Dendritic cell treated with granulocyte-macrophage colony-stimulating factor and Interleukin-4, amounts not matched to agents 40 ng/mL and 50 ng/mL, for 4 days (primary cell): ENCODE measurements around the gene AFTPH.

Experiments
- H3K27ac Mint-ChIP-seq: one replicate; pipeline ENCODE4 v1.8.0; 2022; ENCODE audit warnings: mild to moderate bottlenecking, mixed read lengths
- H3K27me3 Mint-ChIP-seq: one replicate; pipeline ENCODE4 v1.8.0; 2022; ENCODE audit warnings: mild to moderate bottlenecking, mixed read lengths
- H3K36me3 Mint-ChIP-seq: one replicate; pipeline ENCODE4 v1.8.0; 2022; ENCODE audit warnings: low read depth, mixed read lengths
- H3K4me1 Mint-ChIP-seq: one replicate; pipeline ENCODE4 v1.8.0; 2022; ENCODE audit warnings: low read depth, mixed read lengths
- H3K4me3 Mint-ChIP-seq: one replicate; pipeline ENCODE4 v1.8.0; 2022; ENCODE audit warnings: mild to moderate bottlenecking, moderate library complexity, mixed read lengths
- H3K9me3 Mint-ChIP-seq: one replicate; pipeline ENCODE4 v1.8.0; 2022; ENCODE audit warnings: mixed read lengths
- intact Hi-C: fragments of 100-400 bp; cut with micrococcal nuclease; formaldehyde crosslinking; loops from one replicate; pipeline ENCODE4 v1.15.0; 2022

Gene AFTPH

GRCh38 chr2:64608867-64609226, 84.7 kb downstream of the AFTPH start:
- H3K4me1 Mint-ChIP-seq: peaks cover 28% of the 10 kb centered on the region
- peak overlapping the region; percentile 95 for H3K27ac Mint-ChIP-seq
- intact Hi-C loops: loop anchor here (2.0 kb wide), 1 partner anchor 36 kb away; no protein-coding TSS in a partner anchor

DNA sequence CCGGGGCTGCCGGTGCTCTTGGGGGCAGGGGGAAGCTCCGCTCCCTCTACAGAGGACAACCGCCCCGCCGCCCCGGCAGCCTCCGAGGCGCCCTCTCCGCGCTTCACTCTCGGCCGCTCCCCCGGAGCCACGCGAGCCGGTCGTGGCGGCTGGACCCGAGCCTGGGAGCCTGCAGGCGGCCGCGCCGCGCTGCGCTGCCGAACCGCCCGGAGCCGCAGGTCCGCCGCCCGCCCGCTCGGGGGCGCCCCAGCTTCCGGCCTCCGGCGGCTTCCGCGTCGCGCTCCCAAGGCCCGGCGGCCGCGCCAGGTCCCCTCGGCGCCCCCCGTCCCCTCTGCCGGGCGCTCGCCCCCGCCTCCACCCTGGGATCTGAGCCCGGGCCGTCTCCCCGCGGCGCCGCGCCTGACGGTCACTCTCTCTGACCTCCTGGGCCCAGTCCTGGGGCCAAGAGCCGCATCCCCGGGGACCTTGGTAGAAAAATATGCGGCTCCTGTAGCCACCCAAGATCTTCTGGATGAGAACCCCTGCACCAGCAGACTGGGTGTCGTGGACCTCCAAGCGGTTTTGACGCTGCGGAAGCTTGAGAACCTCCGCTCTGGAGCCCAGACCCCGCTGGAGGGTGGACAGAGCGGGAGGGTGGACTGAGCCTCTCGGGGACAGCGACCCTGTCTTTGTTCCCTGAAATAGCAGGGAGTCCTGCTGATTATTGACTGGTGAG, 85.3 kb downstream of the AFTPH start:
- Mint-ChIP-seq H3K4me1 (peaks cover 28% of the 10 kb centered on the region), H3K36me3 (no peaks in the 10 kb centered on the region), H3K27ac (peak overlapping the region; percentile 95), H3K9me3 (peaks cover 3% of the 10 kb centered on the region), H3K4me3 (peak overlapping the region; percentile 85), H3K27me3 (peaks cover 8% of the 10 kb centered on the region)
- intact Hi-C loops: loop anchor here (2.0 kb wide), 1 partner anchor 35 kb away; no protein-coding TSS in a partner anchor

More at GRCh38 chr2:64608867-64609226, 84.7 kb downstream of the AFTPH start:
- Mint-ChIP-seq H3K27me3 (peaks cover 9% of the 10 kb centered on the region), H3K4me3 (peak overlapping the region; percentile 78), H3K36me3 (no peaks in the 10 kb centered on the region), H3K9me3 (peaks cover 8% of the 10 kb centered on the region)

DNA sequence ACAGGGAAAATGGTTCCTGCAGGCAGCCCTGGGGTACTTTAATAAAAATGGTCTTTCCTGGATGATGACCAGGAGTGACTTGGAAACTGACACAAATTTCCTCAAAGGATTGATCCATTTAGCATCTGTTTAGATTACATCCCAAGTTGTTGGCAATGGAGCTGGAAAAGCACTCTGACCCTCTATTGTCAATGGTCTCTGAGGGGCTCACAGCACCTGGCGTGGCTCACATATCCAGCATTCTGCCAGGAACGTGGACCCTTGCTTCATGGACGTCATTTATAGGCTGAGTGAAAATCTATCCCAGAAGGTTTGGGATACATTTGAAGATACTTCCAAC, 85.8 kb downstream of the AFTPH start:
- Mint-ChIP-seq H3K27ac (peak overlapping the region; percentile 95), H3K36me3 (no peaks in the 10 kb centered on the region)

GRCh38 chr2:64610316-64610855, 86.3 kb downstream of the AFTPH start:
- intact Hi-C loops: no loop called here
- H3K27ac Mint-ChIP-seq: no peak overlapping the region
- H3K36me3 Mint-ChIP-seq: no peaks in the 10 kb centered on the region
- H3K27me3 Mint-ChIP-seq: peaks cover 7% of the 10 kb centered on the region
- no peaks in the 10 kb centered on the region for H3K9me3 Mint-ChIP-seq
- H3K4me3 Mint-ChIP-seq: no peak overlapping the region
- H3K4me1 Mint-ChIP-seq: peaks cover 28% of the 10 kb centered on the region

More for the DNA sequence above, 85.8 kb downstream of the AFTPH start:
- intact Hi-C loops: loop anchor here (2.0 kb wide), 1 partner anchor 35 kb away; no protein-coding TSS in a partner anchor
- Mint-ChIP-seq H3K9me3 (no peaks in the 10 kb centered on the region), H3K27me3 (peaks cover 7% of the 10 kb centered on the region), H3K4me3 (peak overlapping the region; percentile 85), H3K4me1 (peaks cover 28% of the 10 kb centered on the region)

DNA sequence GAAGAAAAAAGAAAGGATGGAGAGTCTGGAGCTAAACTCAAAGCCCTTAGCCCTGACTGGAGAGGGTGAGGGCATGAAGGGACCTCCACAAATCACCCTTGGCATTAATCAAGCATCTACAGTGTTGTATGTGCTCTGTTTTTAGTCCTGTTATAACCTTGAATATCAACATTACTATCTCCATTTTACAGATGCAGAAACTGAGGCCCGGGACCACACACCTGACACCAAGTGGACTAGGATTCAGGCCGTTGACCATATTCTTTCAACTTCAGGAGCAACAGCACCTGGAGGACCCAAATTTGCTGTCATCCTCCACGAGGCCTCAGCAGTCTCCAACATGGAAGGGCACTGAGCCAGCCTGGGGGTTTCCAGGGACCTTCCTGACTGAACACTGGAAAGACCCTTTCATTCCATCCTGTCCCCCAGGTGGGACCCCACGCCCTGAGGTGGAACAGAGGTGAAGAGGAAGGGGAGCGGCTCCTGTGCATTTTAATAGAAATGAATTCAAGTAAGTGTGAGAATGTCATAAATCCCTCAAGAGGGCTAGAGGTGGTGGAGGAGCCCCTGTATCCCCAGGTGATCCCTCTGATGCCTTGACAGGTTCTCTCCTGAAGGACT, 88.6 kb downstream of the AFTPH start:
- Mint-ChIP-seq H3K27ac (no peak overlapping the region), H3K4me3 (no peak overlapping the region), H3K4me1 (peaks cover 20% of the 10 kb centered on the region), H3K9me3 (no peaks in the 10 kb centered on the region), H3K27me3 (peaks cover 7% of the 10 kb centered on the region), H3K36me3 (no peaks in the 10 kb centered on the region)
- intact Hi-C loops: no loop called here

DNA sequence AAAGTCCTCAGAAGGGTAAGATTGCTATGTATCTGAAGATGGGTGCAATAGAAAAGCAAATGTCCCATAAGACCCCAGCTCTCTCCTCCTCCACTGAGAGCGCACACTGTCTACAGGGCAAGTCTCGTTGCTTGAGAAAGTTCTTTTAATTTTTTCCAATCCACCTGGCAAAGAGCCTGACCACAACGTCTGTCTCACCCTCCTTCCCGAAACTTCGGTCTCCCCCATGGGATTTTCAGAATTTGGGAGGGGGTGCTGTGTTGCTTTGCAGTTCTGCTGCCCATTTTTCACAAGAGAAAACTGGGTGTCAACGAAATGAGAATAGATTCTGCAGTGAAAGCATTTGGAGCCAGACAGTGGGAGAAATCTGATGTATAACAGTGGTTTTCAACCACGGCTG, 89.1 kb downstream of the AFTPH start:
- Mint-ChIP-seq H3K27me3 (peaks cover 7% of the 10 kb centered on the region), H3K4me1 (peaks cover 20% of the 10 kb centered on the region), H3K4me3 (no peak overlapping the region), H3K36me3 (no peaks in the 10 kb centered on the region), H3K27ac (no peak overlapping the region), H3K9me3 (no peaks in the 10 kb centered on the region)
- intact Hi-C loops: no loop called here

DNA sequence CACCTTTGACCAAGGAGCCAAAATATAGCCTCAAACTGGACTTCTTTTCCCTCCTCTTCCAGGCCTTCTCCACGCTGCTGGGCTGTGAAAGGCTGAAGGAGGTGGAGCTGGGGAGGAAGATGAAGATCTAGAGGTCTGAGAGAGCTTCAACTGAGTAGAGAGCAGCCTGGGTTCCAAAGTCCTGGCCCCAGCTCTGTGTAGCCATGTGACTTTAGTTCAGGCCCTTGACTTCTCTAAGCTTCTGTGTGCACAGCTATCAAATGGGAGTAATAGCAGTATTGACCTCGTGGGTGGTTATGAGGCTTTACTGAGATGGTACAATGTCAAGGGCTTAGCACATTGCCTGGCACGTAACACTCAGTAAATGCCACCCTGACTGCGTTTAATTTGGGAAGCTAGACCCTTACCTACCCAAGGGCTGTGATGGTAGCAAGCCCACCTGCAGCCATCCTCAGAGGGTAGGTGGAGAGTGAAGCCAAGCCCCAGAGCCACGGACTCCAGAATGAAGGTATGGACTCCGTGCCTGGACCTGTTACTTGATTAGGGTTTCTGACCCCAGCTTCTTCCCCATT, 91.2 kb downstream of the AFTPH start:
- Mint-ChIP-seq H3K4me3 (no peak overlapping the region), H3K36me3 (no peaks in the 10 kb centered on the region), H3K27ac (no peak overlapping the region), H3K9me3 (no peaks in the 10 kb centered on the region), H3K27me3 (peaks cover 7% of the 10 kb centered on the region), H3K4me1 (peaks cover 14% of the 10 kb centered on the region)
- intact Hi-C loops: no loop called here

DNA sequence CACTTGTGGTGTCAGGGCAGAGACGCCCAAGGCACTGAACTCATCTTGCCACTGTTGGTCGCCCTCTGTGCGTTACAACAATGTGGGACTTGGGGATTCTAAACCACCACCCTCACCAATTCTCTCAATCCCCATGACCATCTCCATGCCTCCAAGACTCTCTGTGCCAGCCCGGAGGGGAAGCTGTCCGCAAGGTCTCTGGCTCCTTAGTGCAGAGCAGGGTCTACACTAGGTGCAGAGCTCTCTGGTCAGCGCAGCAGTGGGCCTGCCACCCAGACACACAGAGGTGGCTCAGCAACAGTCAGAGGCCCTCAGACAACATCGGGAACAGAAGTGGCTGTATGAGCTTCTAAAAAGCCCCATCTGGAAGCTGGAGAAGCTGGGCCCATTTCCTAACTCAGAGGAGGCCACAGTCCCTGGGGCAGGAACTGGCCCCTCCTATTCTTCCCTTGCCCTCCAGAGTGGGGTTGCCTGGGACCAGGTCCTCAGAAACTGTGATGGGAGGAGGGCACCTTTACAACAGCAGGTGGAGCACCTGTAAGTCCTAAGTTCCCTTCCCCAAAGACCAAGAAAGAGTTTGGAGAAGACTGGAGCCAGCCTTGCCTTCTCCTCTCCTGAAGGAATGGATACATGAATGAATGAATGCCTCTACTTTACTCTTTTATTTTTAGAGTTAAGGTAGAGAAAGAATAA, 91.9 kb downstream of the AFTPH start:
- intact Hi-C loops: no loop called here
- Mint-ChIP-seq H3K4me3 (no peak overlapping the region), H3K27me3 (peaks cover 6% of the 10 kb centered on the region), H3K27ac (no peak overlapping the region), H3K9me3 (no peaks in the 10 kb centered on the region), H3K4me1 (peaks cover 14% of the 10 kb centered on the region), H3K36me3 (no peaks in the 10 kb centered on the region)

DNA sequence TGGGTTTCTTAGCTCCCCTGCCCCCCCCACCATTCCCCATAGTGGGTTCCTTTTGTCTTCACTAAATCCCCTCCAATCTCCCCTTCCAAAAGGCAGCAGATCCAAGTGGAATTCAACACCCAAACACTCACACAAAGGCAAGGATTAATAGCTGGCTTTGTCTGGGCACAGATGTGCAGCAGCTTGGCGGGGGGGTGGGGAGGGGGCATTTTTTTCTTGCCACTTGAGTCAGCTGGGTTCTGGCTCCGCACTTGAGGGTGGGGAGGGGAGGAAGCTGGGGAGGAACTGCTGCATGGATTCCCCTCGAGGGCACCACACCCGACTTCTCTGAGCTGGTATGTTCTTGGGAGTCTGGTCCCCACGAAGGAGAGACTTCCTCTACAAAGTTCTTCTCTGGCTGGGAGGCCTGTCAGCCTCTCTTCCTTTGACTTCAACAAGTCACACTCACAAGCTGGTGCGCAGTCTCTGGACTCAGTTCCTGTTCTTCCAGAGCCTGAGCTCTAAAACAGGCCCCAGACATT, 93.6 kb downstream of the AFTPH start:
- no peaks in the 10 kb centered on the region for H3K9me3 Mint-ChIP-seq
- H3K27me3 Mint-ChIP-seq: no peaks in the 10 kb centered on the region
- H3K4me1 Mint-ChIP-seq: peaks cover 14% of the 10 kb centered on the region
- peak overlapping the region; percentile 64 for H3K27ac Mint-ChIP-seq
- intact Hi-C loops: no loop called here
- H3K4me3 Mint-ChIP-seq: no peak overlapping the region
- no peaks in the 10 kb centered on the region for H3K36me3 Mint-ChIP-seq

DNA sequence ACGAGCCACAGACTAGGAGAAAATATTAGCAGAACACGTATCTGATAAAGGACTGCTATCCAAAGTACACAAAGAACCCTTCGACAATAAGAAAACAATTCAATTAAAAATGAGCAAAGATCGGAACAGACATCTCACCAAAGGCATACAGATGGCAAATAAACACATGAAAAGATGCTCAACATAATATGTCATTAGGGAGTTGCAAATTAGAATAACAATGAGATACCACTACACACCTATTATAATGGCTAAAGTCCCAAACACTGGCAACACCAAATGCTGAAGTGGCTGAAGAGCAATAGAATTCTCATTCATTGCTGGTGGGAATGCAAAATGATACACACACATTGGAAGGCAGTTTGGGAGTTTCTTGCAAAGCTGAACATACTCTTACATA, 96.5 kb downstream of the AFTPH start:
- intact Hi-C loops: no loop called here
- Mint-ChIP-seq H3K4me3 (no peak overlapping the region), H3K27ac (no peak overlapping the region), H3K4me1 (peaks cover 17% of the 10 kb centered on the region), H3K36me3 (no peaks in the 10 kb centered on the region), H3K9me3 (no peaks in the 10 kb centered on the region), H3K27me3 (peaks cover 4% of the 10 kb centered on the region)

- intact Hi-C loops: no loop called here
- Mint-ChIP-seq H3K4me3 (no peak overlapping the region), H3K27ac (no peak overlapping the region), H3K27me3 (peaks cover 4% of the 10 kb centered on the region), H3K36me3 (no peaks in the 10 kb centered on the region), H3K9me3 (no peaks in the 10 kb centered on the region), H3K4me1 (peaks cover 15% of the 10 kb centered on the region)
Observed at GRCh38 chr2:64622443-64623241, 98.5 kb downstream of the AFTPH start.

DNA sequence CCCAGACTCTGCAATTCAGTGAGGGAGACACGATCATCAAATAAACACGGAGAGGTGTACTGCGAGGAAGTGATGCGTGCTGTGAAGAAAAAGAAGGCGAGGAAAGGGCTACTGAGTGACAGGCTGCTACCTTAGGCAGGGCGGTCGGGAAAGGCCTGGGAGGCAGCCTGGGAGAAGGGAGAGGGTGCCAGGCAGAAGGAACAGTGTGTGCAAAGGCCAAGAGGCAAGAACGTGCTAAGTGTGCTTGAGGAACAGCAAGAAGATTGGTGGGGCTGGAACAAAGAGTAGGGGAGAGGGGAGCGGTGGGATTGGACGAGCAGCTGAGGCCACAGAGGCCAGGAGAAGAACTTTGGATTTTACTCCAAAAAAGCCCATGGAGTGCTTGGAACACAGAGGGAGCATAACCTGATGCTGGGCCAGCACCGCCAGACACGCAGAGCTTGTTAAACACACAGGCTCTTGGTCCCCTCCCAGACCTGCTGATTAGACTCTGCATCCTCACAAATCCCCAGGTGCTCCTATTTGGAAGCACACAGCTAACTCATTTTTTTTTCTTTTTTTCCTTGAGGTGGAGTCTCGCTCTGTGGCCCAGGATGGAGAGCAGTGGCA, 99.2 kb downstream of the AFTPH start:
- no peaks in the 10 kb centered on the region for H3K36me3 Mint-ChIP-seq
- peaks cover 4% of the 10 kb centered on the region for H3K27me3 Mint-ChIP-seq
- peaks cover 8% of the 10 kb centered on the region for H3K4me1 Mint-ChIP-seq
- H3K9me3 Mint-ChIP-seq: no peaks in the 10 kb centered on the region
- H3K4me3 Mint-ChIP-seq: no peak overlapping the region
- intact Hi-C loops: no loop called here
- no peak overlapping the region for H3K27ac Mint-ChIP-seq

- H3K27me3 Mint-ChIP-seq: peaks cover 4% of the 10 kb centered on the region
- intact Hi-C loops: no loop called here
- H3K4me3 Mint-ChIP-seq: no peak overlapping the region
- H3K9me3 Mint-ChIP-seq: no peaks in the 10 kb centered on the region
- H3K27ac Mint-ChIP-seq: no peak overlapping the region
- peaks cover 7% of the 10 kb centered on the region for H3K4me1 Mint-ChIP-seq
- peaks cover under 1% of the 10 kb centered on the region for H3K36me3 Mint-ChIP-seq
Observed at GRCh38 chr2:64624108-64624610, 100.0 kb downstream of the AFTPH start.
